Ishikawa (cell line): ENCODE results near the gene BIN1.

Experiments
- CEBPB ChIP-seq: IDR thresholded peaks from 2 replicates; pipeline ENCODE4 v1.6.1; 2012
- CREB1 ChIP-seq: IDR thresholded peaks from 2 replicates; pipeline ENCODE4 v1.6.1; 2012; ENCODE audit warnings: low read depth
- EGR1 ChIP-seq: IDR thresholded peaks from 2 replicates; pipeline ENCODE4 v1.6.1; 2012
- EP300 ChIP-seq: IDR thresholded peaks from 2 replicates; pipeline ENCODE4 v1.6.1; 2012; ENCODE audit warnings: borderline replicate concordance
- FOXM1 ChIP-seq: IDR thresholded peaks from 2 replicates; pipeline ENCODE4 v1.6.1; 2012; ENCODE audit warnings: low read depth, borderline replicate concordance
- NFIC ChIP-seq: IDR thresholded peaks from 2 replicates; pipeline ENCODE4 v1.6.1; 2012
- RAD21 ChIP-seq: IDR thresholded peaks from 2 replicates; pipeline ENCODE4 v1.6.1; 2012; ENCODE audit warnings: low read depth
- TAF1 ChIP-seq: IDR thresholded peaks from 2 replicates; pipeline ENCODE4 v1.6.1; 2012; ENCODE audit warnings: low read depth, mild to moderate bottlenecking
- TCF12 ChIP-seq: IDR thresholded peaks from 2 replicates; pipeline ENCODE4 v1.6.1; 2012; ENCODE audit warnings: low read depth
- TEAD4 ChIP-seq: IDR thresholded peaks from 2 replicates; pipeline ENCODE4 v1.6.1; 2012
- YY1 ChIP-seq: IDR thresholded peaks from 2 replicates; pipeline ENCODE4 v1.6.1; 2012; ENCODE audit warnings: low read depth
- ZBTB7A ChIP-seq: IDR thresholded peaks from 2 replicates; pipeline ENCODE4 v1.6.1; 2012; ENCODE audit warnings: low read depth
- TF ChIP-seq, protein P1 (sequence below): IDR thresholded peaks from 2 replicates; pipeline ENCODE4 v1.6.1; 2012
- TF ChIP-seq, protein P2 (sequence below): IDR thresholded peaks from 2 replicates; pipeline ENCODE4 v1.6.1; 2012; ENCODE audit warnings: low read depth, mild to moderate bottlenecking
- TF ChIP-seq, protein P3 (sequence below): IDR thresholded peaks from 2 replicates; pipeline ENCODE4 v1.6.1; 2012

The BIN1 gene

DNA sequence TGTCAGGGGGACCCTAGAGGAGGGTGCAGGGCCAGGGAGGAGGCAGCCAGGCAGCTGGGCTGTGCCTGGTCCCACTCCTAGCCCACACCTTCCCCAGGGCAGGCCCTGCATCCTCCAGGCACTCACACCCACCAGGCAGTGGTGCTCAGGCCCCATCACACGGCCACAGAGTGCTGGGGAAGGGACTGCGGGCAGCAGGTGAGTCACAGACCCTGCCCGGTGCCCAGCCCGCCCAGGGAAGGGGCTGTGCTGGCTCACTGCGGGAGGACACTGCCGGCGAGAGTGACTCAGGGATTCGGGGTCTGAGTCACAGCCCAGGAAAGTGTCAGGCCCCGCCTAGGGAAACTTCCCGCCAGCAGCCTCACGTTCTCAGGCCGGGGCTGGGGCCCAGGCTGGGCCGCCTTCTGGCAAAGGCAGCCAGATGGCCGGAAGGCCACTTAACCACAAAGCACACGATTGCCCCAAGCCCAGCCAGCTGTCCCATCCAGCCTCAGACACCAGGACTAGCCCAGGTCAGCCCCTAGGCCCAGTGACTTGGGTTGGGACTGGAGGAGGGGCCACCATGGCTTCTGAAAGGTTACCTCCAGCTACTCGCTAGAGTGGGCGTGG, 42.2 kb downstream of the BIN1 start:
- TF ChIP-seq YY1 (no peak), CREB1 (no peak), TAF1 (peak; percentile 36; the same call in 1 of the 2 replicates), EGR1 (no peak), EP300 (peak; percentile 44; the same call in 1 of the 2 replicates), NFIC (peak; percentile 49; the same call in 1 of the 2 replicates), CEBPB (no peak), ZBTB7A (peak; percentile 89), FOXM1 (no peak), RAD21 (peak; percentile 35; the same call in 1 of the 2 replicates), TCF12 (peak; percentile 53; the same call in 1 of the 2 replicates), TEAD4 (peak; percentile 21)
- TF ChIP-seq, protein P1, sequence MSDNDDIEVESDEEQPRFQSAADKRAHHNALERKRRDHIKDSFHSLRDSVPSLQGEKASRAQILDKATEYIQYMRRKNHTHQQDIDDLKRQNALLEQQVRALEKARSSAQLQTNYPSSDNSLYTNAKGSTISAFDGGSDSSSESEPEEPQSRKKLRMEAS: peak; percentile 72
- TF ChIP-seq, protein P2, sequence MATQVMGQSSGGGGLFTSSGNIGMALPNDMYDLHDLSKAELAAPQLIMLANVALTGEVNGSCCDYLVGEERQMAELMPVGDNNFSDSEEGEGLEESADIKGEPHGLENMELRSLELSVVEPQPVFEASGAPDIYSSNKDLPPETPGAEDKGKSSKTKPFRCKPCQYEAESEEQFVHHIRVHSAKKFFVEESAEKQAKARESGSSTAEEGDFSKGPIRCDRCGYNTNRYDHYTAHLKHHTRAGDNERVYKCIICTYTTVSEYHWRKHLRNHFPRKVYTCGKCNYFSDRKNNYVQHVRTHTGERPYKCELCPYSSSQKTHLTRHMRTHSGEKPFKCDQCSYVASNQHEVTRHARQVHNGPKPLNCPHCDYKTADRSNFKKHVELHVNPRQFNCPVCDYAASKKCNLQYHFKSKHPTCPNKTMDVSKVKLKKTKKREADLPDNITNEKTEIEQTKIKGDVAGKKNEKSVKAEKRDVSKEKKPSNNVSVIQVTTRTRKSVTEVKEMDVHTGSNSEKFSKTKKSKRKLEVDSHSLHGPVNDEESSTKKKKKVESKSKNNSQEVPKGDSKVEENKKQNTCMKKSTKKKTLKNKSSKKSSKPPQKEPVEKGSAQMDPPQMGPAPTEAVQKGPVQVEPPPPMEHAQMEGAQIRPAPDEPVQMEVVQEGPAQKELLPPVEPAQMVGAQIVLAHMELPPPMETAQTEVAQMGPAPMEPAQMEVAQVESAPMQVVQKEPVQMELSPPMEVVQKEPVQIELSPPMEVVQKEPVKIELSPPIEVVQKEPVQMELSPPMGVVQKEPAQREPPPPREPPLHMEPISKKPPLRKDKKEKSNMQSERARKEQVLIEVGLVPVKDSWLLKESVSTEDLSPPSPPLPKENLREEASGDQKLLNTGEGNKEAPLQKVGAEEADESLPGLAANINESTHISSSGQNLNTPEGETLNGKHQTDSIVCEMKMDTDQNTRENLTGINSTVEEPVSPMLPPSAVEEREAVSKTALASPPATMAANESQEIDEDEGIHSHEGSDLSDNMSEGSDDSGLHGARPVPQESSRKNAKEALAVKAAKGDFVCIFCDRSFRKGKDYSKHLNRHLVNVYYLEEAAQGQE: no peak
- TF ChIP-seq, protein P3, sequence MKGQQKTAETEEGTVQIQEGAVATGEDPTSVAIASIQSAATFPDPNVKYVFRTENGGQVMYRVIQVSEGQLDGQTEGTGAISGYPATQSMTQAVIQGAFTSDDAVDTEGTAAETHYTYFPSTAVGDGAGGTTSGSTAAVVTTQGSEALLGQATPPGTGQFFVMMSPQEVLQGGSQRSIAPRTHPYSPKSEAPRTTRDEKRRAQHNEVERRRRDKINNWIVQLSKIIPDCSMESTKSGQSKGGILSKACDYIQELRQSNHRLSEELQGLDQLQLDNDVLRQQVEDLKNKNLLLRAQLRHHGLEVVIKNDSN: no peak

DNA sequence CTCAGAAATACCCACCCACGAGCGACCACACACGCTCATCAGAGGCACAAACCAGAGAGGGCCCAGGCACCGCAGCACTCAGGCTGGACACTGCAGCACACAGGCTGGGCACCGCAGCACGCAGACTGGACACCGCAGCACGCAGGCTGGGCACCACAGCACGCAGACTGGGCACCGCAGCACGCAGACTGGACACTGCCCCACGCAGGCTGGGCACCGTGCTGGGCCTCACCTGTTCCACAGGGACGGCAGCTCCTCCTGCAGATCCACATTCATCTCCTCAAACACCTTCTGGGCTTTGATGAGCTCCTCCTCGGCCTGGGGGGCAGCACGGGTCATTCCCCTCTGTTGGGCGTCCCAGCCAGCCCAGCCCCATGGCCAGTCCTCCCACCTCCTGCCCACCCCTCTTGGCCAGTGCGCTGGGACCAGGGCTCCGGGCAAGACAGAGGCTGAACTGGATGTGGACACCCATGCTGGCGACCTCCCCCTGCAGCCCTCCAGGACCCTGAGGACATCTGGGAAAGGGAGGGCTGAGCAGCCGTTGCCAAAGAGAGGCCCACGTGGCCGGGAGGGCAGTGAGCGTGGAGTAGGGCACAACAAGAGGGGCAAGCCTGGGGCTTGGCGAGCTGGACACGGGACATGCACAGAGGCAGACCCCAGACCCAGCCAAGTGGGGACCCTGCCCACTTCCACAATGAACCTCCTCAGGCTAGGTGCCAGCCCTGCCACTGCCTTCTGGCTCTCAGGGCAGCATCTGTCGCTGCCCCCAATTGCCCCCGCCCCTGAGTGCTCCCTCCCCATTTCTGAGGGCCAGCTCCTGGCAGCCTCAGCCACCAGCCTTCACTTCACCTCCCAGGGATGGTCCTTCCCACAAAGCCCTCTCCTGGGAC, 43.0 kb downstream of the BIN1 start:
- TF ChIP-seq, protein P1: no peak
- TF ChIP-seq EP300 (no peak), TCF12 (no peak), CEBPB (no peak), TAF1 (no peak; the same call in 1 of the 2 replicates), NFIC (no peak)

DNA sequence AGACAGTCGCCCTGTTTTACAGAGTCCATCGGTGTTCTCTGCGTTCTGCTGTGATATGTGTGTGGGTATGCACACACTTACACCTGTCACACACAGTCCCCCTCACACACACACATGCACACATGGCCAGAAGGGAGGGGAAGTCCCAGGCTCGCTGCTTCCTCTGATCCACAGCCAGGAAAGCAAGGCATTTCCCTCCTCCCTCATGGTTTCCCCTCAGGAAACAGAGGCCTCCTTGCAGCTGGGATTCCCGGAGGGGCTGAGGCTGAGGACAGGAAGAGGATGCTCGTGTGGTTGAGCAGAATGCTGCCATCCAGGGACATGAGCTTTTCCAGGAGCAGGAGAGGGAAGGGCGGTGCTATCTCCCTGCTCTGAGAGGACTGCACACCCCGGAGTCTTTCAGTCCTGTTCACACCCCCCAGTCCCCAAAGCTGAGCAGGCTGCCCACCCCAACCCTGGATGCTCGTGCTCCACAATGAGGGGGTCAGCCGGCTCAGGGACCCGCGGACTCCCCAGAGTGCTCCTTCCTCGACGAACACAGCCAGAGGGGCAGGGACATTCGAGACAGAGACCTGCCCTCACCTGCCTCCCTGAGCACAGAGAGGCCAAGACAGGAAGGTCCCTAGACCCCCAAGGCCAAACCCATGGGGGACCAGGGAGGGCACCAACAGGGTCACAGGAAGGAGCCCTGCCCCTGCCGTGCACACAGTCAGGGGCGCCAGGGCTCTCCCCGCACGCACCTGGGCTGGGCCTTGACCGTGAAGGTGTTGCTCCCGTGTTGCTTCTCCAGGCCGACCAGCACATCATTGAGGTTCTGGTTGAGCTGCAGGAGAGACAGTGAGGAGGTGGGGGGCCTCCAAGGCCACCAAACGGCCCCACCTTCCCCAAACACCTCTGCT, 45.3 kb downstream of the BIN1 start:
- TF ChIP-seq, protein P3: no peak
- TF ChIP-seq NFIC (no peak), EGR1 (no peak), RAD21 (no peak), ZBTB7A (no peak), TEAD4 (no peak), FOXM1 (no peak), CEBPB (no peak)
- TF ChIP-seq, protein P2: no peak
- TF ChIP-seq, protein P1: no peak

DNA sequence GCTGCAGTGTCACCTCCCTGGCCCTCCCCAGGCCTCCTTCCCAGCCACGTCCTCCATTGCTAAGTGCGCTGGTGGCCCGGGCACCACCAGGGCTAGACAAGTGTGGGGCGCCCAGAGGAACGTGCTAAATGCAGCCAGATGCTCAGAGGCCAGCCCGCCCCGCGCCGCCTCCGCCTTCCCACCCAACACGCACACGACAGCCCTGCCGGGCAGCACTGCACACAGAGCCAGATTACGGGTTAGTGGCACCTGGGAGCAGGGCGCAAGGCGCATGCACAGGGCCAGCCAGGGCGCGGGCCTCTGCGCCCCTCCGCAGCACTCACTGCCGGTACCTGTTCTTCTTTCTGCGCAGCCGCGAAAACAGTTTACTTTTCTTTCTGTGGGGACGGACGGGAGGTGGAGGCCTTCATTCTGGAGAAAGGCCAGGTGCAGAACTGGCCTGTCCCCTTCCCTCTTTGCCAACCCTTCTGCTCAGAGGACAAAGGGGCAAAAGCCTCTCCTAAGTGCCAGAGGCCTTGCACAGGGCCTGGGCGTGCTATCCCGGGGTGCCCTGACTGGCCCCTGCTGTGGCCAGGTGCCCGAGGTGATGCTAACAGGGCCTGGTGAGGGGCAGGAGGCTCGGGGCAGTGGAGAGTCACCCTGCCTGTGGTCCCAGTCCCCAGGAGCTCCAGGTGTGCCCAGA, 46.5 kb downstream of the BIN1 start:
- TF ChIP-seq FOXM1: no peak
- TF ChIP-seq, protein P3: no peak
- no peak for TF ChIP-seq TCF12
- no peak for TF ChIP-seq EGR1
- TF ChIP-seq TEAD4: no peak
- TF ChIP-seq ZBTB7A: no peak
- no peak for TF ChIP-seq YY1
- TF ChIP-seq NFIC: no peak
- TF ChIP-seq CEBPB: no peak
- TF ChIP-seq, protein P2: no peak
- TF ChIP-seq RAD21: no peak
- no peak for TF ChIP-seq EP300
- TF ChIP-seq TAF1: no peak
- TF ChIP-seq CREB1: no peak
- TF ChIP-seq, protein P1: no peak
